Measurements from ENCODE around the gene USP51. TPM values are rescaled to one million over a fixed set of nuclear protein-coding genes. Genes with fewer than 3 reads are reported as not detected.
"Not testable (repeated sequence)": the region's sequence is repeated elsewhere in the genome, so short reads cannot be mapped to it uniquely, and the experiment has no call there.

The USP51 gene
- total RNA-seq, 1 donor from 2014 or later = 1.6 TPM

GRCh38 chrX:55480390-55481062 is 9.1 kb downstream of the USP51 start:
- intact Hi-C loops (cut with DNase I) = no loop called here
- ATAC-seq (ENCODE audit: poor library complexity) (no peak), DNase-seq (no peak)

DNA sequence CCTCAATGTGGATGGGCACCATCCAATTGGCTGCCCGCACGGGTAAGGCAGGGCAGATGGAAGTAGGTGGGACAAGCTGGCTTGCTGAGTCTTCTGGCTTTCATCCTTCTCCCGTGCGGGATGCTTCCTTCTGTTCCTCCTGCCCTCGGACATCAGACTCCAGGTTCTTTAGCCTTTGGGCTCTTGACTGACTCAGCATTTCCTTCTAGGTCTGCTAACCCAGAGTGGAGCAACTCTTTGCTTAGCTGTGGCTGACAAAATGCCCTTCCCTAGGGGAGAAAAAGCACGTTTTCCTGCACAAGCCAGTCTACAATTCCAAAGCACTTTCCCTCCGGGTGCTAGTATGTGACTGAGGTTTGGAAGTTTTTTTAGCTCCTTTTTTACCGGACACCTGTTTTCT is 9.7 kb downstream of the USP51 start:
- DNase-seq; ATAC-seq (ENCODE audit: poor library complexity); intact Hi-C loops (cut with DNase I): not testable (repeated sequence)

DNA sequence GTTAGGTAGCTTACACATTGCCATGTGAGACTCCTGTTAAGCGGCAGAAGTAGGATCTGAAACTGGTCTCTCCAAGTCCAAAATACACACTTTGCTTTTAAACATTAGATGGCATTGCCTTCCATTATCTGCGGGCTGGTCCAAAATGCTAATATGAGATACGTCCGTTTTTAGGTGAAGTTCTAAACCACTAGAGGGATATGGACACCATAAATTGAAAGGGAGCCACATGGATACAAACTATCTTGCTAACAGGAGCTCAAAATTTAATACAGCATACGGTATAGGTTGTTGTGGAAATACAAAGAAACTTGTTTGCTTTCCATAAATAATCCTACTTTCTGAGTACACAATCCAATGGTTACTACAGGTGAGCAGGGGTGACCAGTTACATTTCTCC is 23.9 kb downstream of the USP51 start:
- intact Hi-C loops (cut with DNase I); DNase-seq; ATAC-seq (ENCODE audit: poor library complexity): not testable (repeated sequence)

- intact Hi-C loops (cut with DNase I); ATAC-seq (ENCODE audit: poor library complexity); DNase-seq: not testable (repeated sequence)
These were observed 24.5 kb downstream of the USP51 start for GRCh38 chrX:55465108-55465507.

- DNase-seq; intact Hi-C loops (cut with DNase I); ATAC-seq (ENCODE audit: poor library complexity): not testable (repeated sequence)
These were observed 25.6 kb downstream of the USP51 start for GRCh38 chrX:55464050-55464449.

DNA sequence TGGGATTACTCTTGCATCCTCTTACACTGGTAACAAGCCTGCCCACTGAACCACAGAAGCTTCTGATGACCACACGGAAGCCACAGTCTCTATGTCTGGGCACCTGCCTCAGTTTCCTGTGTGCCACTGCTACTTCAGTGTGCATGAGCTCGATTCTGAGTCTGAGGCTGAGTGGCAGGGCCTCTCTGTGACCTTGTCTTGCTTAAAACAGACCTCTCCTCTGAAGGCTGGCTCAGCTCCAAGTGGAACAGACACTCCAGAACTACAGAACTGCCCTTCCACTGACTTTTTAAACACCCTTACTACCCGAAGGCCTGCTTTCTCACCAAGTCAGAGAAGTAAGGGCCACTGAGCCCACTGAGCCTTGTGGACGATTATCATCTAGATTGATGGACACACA is 29.7 kb downstream of the USP51 start:
- peak; percentile 48 for ATAC-seq (ENCODE audit: poor library complexity)
- DNase-seq; intact Hi-C loops (cut with DNase I): not testable (repeated sequence)

GRCh38 chrX:55459426-55459825 is 30.2 kb downstream of the USP51 start:
- ATAC-seq (ENCODE audit: poor library complexity); DNase-seq; intact Hi-C loops (cut with DNase I): not testable (repeated sequence)

DNA sequence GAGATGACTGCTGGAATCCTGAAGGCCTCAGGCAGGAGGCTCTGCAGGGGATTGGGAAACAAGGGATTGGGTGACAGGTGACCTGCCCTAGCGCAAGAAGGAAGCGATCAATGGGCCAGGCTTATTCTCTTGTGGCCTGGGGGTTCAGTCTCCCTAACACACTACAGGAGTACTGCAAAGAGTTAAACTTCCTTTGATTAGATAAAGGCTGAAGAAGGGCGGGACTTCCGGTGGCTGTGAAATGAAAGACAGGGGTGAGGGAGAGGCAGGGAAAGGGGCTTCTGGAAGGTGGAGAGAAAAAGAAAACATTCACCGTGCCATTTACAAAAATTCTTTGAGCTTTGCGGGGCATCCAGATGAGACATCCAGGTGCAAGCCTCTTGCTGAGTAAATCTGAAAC is 33.9 kb downstream of the USP51 start:
- ATAC-seq (ENCODE audit: poor library complexity); intact Hi-C loops (cut with DNase I); DNase-seq: not testable (repeated sequence)

DNA sequence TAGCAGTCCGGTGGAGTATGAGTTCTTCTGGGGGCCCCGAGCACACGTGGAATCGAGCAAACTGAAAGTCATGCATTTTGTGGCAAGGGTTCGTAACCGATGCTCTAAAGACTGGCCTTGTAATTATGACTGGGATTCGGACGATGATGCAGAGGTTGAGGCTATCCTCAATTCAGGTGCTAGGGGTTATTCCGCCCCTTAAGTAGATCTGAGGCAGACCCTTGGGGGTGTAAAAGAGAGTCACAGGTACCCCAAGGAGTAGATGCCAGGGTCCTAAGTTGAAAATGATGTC is 36.9 kb downstream of the USP51 start:
- DNase-seq = no peak
- no peak for ATAC-seq (ENCODE audit: poor library complexity)
- intact Hi-C loops (cut with DNase I) = no loop called here

DNA sequence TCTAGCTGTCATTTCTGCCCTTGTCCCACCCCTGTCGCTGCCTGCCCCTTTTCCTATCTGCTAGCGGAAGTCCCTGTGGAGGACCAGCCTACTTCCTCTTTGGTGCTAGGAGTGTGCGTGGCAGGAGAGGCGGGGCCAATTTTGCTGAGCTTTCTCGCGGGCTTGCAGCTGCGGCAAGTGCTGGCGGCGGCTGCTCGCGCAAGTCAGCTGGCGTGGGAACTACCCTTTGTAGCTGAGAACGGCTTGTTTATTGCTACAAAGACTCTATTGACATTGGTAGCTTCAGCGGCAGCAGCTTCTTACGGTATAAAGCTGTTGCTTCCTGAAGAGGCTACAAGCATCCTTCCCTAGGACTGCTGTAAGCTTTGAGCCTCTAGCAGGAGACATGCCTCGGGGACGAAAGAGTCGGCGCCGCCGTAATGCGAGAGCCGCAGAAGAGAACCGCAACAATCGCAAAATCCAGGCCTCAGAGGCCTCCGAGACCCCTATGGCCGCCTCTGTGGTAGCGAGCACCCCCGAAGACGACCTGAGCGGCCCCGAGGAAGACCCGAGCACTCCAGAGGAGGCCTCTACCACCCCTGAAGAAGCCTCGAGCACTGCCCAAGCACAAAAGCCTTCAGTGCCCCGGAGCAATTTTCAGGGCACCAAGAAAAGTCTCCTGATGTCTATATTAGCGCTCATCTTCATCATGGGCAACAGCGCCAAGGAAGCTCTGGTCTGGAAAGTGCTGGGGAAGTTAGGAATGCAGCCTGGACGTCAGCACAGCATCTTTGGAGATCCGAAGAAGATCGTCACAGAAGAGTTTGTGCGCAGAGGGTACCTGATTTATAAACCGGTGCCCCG is 37.4 kb downstream of the USP51 start, which contains the start of gene MAGEH1:
MAGEH1 (plus strand) TSS at position 138 of the 843 bp plus-strand sequence; CDS start at position 386, 248 bp downstream.
- intact Hi-C loops (cut with DNase I) = no loop called here
- DNase-seq (peak; percentile 90), ATAC-seq (ENCODE audit: poor library complexity) (peak; percentile 100)

DNA sequence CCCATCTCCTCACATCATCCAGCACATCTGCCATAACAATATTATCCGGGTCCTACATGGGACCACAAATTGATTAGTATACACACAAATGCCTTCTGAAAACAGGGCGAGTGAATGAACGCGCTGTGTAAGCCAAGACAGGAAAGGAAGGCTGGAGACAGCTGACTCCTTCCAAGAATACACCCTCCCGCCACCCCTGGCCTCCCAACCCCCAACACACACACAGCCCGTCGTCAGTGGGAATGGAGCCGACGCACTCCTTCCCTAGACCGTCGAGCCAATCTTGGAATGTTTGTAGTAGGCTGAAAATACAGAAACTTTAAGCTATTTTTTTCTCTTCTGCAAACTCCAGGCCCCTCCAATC is 38.0 kb downstream of the USP51 start:
- no peak for DNase-seq
- intact Hi-C loops (cut with DNase I) = no loop called here
- ATAC-seq (ENCODE audit: poor library complexity) = peak; percentile 76

DNA sequence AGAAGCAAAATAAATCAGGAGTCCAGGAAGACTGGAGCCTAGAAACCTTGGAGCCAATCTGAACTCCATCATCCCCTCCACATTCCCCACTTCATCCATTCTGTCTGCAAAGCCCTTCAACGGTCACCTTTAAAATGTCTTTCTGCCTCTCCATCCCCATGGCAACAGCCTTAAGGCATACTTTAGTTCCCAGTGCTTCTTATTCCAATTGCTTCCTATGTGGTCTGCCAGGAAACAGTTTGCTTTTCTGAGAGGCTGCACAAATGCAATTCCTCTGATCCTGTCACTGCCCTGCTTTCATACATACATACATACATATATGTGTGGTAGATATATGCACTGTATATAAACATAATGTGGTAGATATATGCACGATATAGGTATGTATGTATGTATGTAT is 38.5 kb downstream of the USP51 start:
- ATAC-seq (ENCODE audit: poor library complexity) = no peak
- intact Hi-C loops (cut with DNase I) = no loop called here
- no peak for DNase-seq

- DNase-seq = no peak
These were observed 39.4 kb downstream of the USP51 start for GRCh38 chrX:55450259-55450658.

DNA sequence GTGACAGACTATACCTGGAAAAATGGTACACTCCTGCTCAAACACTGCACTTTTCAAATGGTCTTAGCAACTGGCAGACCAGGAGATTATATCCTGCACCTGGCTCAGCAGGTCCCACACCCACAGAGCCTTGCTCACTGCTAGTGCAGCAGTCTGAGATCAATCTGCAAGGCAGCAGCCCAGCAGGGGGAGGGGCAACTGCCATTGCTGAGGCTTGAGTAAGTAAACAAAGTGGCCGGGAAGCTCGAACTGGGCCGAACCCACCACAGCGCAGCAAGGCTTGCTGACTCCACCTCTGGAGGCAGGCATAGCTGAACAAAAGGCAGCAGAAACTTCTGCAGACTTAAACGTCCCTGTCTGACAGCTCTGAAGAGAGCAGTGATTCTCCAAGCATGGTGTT is 46.2 kb downstream of the USP51 start:
- ATAC-seq (ENCODE audit: poor library complexity); intact Hi-C loops (cut with DNase I): not testable (repeated sequence)
- DNase-seq = peak; percentile 17

More at GRCh38 chrX:55450259-55450658, 39.4 kb downstream of the USP51 start:
- intact Hi-C loops (cut with DNase I) = no loop called here
- ATAC-seq (ENCODE audit: poor library complexity) = no peak

Small RNA genes within 50 kb of the gene (microRNA-seq; reads per million reads assigned to microRNA genes)
- not detected for gene MIR4536-1
- gene MIR4536-2 = not detected

Other genes with a start within 250 kb of the USP51 start
- gene PAGE3, start 224.9 kb downstream of the USP51 start, total RNA-seq = not detected
- gene MAGEH1, start 37.7 kb downstream of the USP51 start, total RNA-seq = 9.5 TPM
- not detected for gene FOXR2, start 133.6 kb upstream of the USP51 start, total RNA-seq
- gene RRAGB, start 227.9 kb upstream of the USP51 start, total RNA-seq = 9.7 TPM